ENCODE measurements around the gene TKT. TPM values are rescaled to one million over a fixed set of nuclear protein-coding genes. Genes with fewer than 3 reads are reported as not detected.

TKT gene
- polyA plus RNA-seq, 4 donors = 94.5 to 129 (median 101) TPM

- no peak for DNase-seq (ENCODE audit: low read depth in 4 of 4, low spot score in 3 of 4)
These were observed 13.7 kb downstream of the TKT start for GRCh38 chr3:53242155-53242554.

- no peak for DNase-seq (ENCODE audit: low read depth in 4 of 4, low spot score in 3 of 4)
These were observed 14.5 kb downstream of the TKT start for GRCh38 chr3:53240989-53241972.

- DNase-seq (ENCODE audit: low read depth in 4 of 4, low spot score in 3 of 4) = no peak
These were observed 16.0 kb downstream of the TKT start for GRCh38 chr3:53239800-53240199.

GRCh38 chr3:53238886-53239285 is 16.9 kb downstream of the TKT start:
- DNase-seq (ENCODE audit: low read depth in 4 of 4, low spot score in 3 of 4) = no peak

- peak in 3 of 4 donors; percentile 64 to 74 (median 68) for DNase-seq (ENCODE audit: low read depth in 4 of 4, low spot score in 3 of 4)
These were observed 17.6 kb downstream of the TKT start for GRCh38 chr3:53238051-53238850.

GRCh38 chr3:53236112-53236841 is 19.5 kb downstream of the TKT start:
- no peak for DNase-seq (ENCODE audit: low read depth in 4 of 4, low spot score in 3 of 4)

GRCh38 chr3:53235545-53235944 is 20.3 kb downstream of the TKT start:
- DNase-seq (ENCODE audit: low read depth in 4 of 4, low spot score in 3 of 4) = no peak

- DNase-seq (ENCODE audit: low read depth in 4 of 4, low spot score in 3 of 4) = no peak
These were observed 21.0 kb downstream of the TKT start for GRCh38 chr3:53234841-53235232.

- no peak for DNase-seq (ENCODE audit: low read depth in 4 of 4, low spot score in 3 of 4)
These were observed 21.5 kb downstream of the TKT start for GRCh38 chr3:53234130-53234840.

- DNase-seq (ENCODE audit: low read depth in 4 of 4, low spot score in 3 of 4) = no peak
These were observed 23.0 kb downstream of the TKT start for GRCh38 chr3:53232641-53233377.

- no peak for DNase-seq (ENCODE audit: low read depth in 4 of 4, low spot score in 3 of 4)
These were observed 24.0 kb downstream of the TKT start for GRCh38 chr3:53231532-53232511.

GRCh38 chr3:53230789-53231188 is 25.0 kb downstream of the TKT start:
- no peak for DNase-seq (ENCODE audit: low read depth in 4 of 4, low spot score in 3 of 4)

- DNase-seq (ENCODE audit: low read depth in 4 of 4, low spot score in 3 of 4) = no peak
These were observed 25.7 kb downstream of the TKT start for GRCh38 chr3:53230041-53230621.

GRCh38 chr3:53229606-53230005 is 26.2 kb downstream of the TKT start:
- DNase-seq (ENCODE audit: low read depth in 4 of 4, low spot score in 3 of 4) = no peak

- no peak for DNase-seq (ENCODE audit: low read depth in 4 of 4, low spot score in 3 of 4)
These were observed 26.7 kb downstream of the TKT start for GRCh38 chr3:53229171-53229570.

GRCh38 chr3:53227993-53228885 is 27.6 kb downstream of the TKT start:
- DNase-seq (ENCODE audit: low read depth in 4 of 4, low spot score in 3 of 4) = no peak

GRCh38 chr3:53226841-53227407 is 28.9 kb downstream of the TKT start:
- no peak for DNase-seq (ENCODE audit: low read depth in 4 of 4, low spot score in 3 of 4)

Measured in right renal pelvis (tissue), 4 donors.